Loucy (cell line): ENCODE measurements around the gene ABHD12.
"Not testable (repeated sequence)": the region's sequence is repeated elsewhere in the genome, so short reads cannot be mapped to it uniquely, and the experiment has no call there.

ENCODE experiments used
- EZH2phosphoT487 ChIP-seq: fragments of 200-600 bp; IDR thresholded peaks from 2 replicates; pipeline ENCODE4 v1.6.1; 2018; ENCODE audit warnings: antibody characterized with exemption, mild to moderate bottlenecking, moderate library complexity, borderline replicate concordance
- TF ChIP-seq, protein P1 (sequence below): fragments of 200-600 bp; sonication (generic); conservative IDR thresholded peaks from 2 replicates; pipeline ENCODE4 v1.5.1; 2014; ENCODE audit warnings: mild to moderate bottlenecking, antibody characterized with exemption, low read length

DNA sequence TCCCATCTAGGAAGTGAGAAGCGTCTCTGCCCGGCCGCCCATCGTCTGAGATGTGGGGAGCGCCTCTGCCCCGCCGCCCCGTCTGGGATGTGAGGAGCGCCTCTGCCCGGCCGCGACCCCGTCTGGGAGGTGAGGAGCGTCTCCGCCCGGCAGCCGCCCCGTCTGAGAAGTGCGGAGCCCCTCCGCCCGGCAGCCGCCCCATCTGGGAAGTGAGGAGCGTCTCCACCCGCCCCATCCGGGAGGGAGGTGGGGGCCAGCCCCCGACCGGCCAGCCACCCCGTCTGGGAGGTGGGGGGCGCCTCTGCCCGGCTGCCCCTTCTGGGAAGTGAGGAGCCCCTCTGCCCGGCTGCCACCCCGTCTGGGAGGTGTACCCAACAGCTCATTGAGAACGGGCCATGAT lies 77.9 kb downstream of the ABHD12 start:
- TF ChIP-seq, protein P1, sequence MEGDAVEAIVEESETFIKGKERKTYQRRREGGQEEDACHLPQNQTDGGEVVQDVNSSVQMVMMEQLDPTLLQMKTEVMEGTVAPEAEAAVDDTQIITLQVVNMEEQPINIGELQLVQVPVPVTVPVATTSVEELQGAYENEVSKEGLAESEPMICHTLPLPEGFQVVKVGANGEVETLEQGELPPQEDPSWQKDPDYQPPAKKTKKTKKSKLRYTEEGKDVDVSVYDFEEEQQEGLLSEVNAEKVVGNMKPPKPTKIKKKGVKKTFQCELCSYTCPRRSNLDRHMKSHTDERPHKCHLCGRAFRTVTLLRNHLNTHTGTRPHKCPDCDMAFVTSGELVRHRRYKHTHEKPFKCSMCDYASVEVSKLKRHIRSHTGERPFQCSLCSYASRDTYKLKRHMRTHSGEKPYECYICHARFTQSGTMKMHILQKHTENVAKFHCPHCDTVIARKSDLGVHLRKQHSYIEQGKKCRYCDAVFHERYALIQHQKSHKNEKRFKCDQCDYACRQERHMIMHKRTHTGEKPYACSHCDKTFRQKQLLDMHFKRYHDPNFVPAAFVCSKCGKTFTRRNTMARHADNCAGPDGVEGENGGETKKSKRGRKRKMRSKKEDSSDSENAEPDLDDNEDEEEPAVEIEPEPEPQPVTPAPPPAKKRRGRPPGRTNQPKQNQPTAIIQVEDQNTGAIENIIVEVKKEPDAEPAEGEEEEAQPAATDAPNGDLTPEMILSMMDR: not testable (repeated sequence)
- TF ChIP-seq EZH2phosphoT487: not testable (repeated sequence)
